HEK293 (cell line): ENCODE results near the gene BMP6.

Experiments used
- REST ChIP-seq: fragments of 450-650 bp; formaldehyde crosslinking; IDR thresholded peaks from 2 replicates; pipeline ENCODE4 v1.5.1; 2016; ENCODE audit warnings: missing biosample characterization, missing genetic modification characterization
- ZNF146 ChIP-seq: fragments of 450-650 bp; formaldehyde crosslinking; IDR thresholded peaks from 2 replicates; pipeline ENCODE4 v1.5.1; 2016; ENCODE audit warnings: missing biosample characterization, missing genetic modification characterization
- ZNF175 ChIP-seq: fragments of 450-650 bp; formaldehyde crosslinking; IDR thresholded peaks from 2 replicates; pipeline ENCODE4 v1.5.1; 2016; ENCODE audit warnings: missing biosample characterization, missing genetic modification characterization
- ZNF266 ChIP-seq: fragments of 450-650 bp; formaldehyde crosslinking; IDR thresholded peaks from 2 replicates; pipeline ENCODE4 v1.5.1; 2016; ENCODE audit warnings: missing biosample characterization, missing genetic modification characterization, low read depth
- ZNF501 ChIP-seq: fragments of 450-650 bp; formaldehyde crosslinking; IDR thresholded peaks from 2 replicates; pipeline ENCODE4 v1.5.1; 2016; ENCODE audit warnings: missing biosample characterization, missing genetic modification characterization
- ZNF776 ChIP-seq: fragments of 450-650 bp; formaldehyde crosslinking; IDR thresholded peaks from 2 replicates; pipeline ENCODE4 v1.5.0; 2017; ENCODE audit warnings: missing biosample characterization, missing genetic modification characterization, borderline replicate concordance
- ZXDB ChIP-seq: fragments of 450-650 bp; formaldehyde crosslinking; IDR thresholded peaks from 2 replicates; pipeline ENCODE4 v1.5.1; 2016; ENCODE audit warnings: missing biosample characterization, missing genetic modification characterization

DNA sequence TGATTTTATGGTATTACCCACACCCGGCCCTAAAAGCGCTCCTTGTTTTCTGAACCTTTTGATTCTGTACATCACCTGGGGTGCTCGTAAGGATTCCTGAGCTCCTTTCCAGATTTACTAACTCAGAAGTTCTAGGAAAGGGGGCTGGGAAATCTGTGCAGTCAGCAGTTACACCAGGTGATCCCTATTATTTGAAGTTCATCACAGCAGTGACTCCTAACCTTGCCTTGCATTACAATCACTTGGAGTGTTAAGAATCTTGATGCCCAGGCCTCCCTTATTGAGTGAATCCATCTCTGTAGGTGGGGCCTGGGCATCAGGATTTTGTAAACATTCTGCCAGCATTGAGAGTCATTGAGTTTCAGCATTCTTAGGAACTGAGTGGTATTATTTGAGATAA is 44.7 kb downstream of the BMP6 start:
- TF ChIP-seq ZNF501 (tag by site-specific recombination) (no peak), ZNF776 (tag by site-specific recombination) (no peak), ZNF146 (tag by site-specific recombination) (no peak), ZNF266 (tag by site-specific recombination) (no peak), REST (no peak), ZXDB (tag by site-specific recombination) (no peak), ZNF175 (no peak)
